ENCODE measurements around the gene CAMK4.

- no peak for TF ChIP-seq POLR2AphosphoS5 (IDR thresholded peaks at IDR 0.05; ENCODE audit: low read depth, low read length)
- no peak for TF ChIP-seq POLR2A (IDR thresholded peaks at IDR 0.05; ENCODE audit: low read depth, low read length)
Observed at GRCh38 chr5:111407562-111407961, 183.4 kb downstream of the CAMK4 start.
